ENCODE results near the gene MARK2.

MARK2 gene

DNA sequence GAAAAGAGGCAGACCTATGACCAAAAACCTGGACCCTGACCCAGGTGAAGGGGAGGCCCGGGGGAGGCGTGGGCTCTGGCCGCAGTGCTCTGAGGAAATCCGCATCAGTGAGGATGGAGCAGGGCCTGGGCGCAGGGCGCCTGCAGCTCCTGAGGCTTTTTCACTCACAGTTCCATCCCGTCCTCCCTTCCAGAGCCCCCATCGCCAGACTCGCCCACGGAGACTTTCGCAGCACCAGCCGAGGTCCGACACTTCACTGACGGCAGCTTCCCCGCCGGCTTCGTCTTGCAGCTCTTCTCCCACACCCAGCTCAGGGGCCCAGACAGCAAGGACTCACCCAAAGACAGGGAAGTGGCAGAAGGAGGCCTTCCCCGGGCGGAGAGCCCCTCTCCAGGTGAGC, 20.3 kb upstream of the MARK2 start:
- ATAC-seq, result no peak
- TF ChIP-seq ZNF70 (CRISPR knock-in tag; IDR thresholded peaks at IDR 0.05) (no peak), ZFP30 (CRISPR knock-in tag; IDR thresholded peaks at IDR 0.05) (no peak), RARB (CRISPR knock-in tag; IDR thresholded peaks at IDR 0.05) (no peak), ZNF8 (CRISPR knock-in tag; IDR thresholded peaks at IDR 0.05) (no peak), GLIS3 (CRISPR knock-in tag; IDR thresholded peaks at IDR 0.05) (no peak), ARNTL (CRISPR knock-in tag; IDR thresholded peaks at IDR 0.05; ENCODE audit: borderline replicate concordance, low read depth) (no peak), BACH2 (CRISPR knock-in tag; IDR thresholded peaks at IDR 0.05; ENCODE audit: borderline replicate concordance) (no peak), ZNF565 (CRISPR knock-in tag; conservative IDR thresholded peaks at IDR 0.05; ENCODE audit: low read depth) (no peak), OSR1 (CRISPR knock-in tag; IDR thresholded peaks at IDR 0.05) (no peak)
- TF ChIP-seq, protein P1, sequence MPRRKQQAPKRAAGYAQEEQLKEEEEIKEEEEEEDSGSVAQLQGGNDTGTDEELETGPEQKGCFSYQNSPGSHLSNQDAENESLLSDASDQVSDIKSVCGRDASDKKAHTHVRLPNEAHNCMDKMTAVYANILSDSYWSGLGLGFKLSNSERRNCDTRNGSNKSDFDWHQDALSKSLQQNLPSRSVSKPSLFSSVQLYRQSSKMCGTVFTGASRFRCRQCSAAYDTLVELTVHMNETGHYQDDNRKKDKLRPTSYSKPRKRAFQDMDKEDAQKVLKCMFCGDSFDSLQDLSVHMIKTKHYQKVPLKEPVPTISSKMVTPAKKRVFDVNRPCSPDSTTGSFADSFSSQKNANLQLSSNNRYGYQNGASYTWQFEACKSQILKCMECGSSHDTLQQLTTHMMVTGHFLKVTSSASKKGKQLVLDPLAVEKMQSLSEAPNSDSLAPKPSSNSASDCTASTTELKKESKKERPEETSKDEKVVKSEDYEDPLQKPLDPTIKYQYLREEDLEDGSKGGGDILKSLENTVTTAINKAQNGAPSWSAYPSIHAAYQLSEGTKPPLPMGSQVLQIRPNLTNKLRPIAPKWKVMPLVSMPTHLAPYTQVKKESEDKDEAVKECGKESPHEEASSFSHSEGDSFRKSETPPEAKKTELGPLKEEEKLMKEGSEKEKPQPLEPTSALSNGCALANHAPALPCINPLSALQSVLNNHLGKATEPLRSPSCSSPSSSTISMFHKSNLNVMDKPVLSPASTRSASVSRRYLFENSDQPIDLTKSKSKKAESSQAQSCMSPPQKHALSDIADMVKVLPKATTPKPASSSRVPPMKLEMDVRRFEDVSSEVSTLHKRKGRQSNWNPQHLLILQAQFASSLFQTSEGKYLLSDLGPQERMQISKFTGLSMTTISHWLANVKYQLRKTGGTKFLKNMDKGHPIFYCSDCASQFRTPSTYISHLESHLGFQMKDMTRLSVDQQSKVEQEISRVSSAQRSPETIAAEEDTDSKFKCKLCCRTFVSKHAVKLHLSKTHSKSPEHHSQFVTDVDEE (CRISPR knock-in tag; IDR thresholded peaks at IDR 0.05), result no peak
- TF ChIP-seq, protein P2, sequence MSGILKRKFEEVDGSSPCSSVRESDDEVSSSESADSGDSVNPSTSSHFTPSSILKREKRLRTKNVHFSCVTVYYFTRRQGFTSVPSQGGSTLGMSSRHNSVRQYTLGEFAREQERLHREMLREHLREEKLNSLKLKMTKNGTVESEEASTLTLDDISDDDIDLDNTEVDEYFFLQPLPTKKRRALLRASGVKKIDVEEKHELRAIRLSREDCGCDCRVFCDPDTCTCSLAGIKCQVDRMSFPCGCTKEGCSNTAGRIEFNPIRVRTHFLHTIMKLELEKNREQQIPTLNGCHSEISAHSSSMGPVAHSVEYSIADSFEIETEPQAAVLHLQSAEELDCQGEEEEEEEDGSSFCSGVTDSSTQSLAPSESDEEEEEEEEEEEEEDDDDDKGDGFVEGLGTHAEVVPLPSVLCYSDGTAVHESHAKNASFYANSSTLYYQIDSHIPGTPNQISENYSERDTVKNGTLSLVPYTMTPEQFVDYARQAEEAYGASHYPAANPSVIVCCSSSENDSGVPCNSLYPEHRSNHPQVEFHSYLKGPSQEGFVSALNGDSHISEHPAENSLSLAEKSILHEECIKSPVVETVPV (CRISPR knock-in tag; IDR thresholded peaks at IDR 0.05), result no peak
- TF ChIP-seq, protein P3, sequence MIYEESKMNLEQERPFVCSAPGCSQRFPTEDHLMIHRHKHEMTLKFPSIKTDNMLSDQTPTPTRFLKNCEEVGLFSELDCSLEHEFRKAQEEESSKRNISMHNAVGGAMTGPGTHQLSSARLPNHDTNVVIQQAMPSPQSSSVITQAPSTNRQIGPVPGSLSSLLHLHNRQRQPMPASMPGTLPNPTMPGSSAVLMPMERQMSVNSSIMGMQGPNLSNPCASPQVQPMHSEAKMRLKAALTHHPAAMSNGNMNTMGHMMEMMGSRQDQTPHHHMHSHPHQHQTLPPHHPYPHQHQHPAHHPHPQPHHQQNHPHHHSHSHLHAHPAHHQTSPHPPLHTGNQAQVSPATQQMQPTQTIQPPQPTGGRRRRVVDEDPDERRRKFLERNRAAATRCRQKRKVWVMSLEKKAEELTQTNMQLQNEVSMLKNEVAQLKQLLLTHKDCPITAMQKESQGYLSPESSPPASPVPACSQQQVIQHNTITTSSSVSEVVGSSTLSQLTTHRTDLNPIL (CRISPR knock-in tag; IDR thresholded peaks at IDR 0.05; ENCODE audit: low read depth), result no peak

DNA sequence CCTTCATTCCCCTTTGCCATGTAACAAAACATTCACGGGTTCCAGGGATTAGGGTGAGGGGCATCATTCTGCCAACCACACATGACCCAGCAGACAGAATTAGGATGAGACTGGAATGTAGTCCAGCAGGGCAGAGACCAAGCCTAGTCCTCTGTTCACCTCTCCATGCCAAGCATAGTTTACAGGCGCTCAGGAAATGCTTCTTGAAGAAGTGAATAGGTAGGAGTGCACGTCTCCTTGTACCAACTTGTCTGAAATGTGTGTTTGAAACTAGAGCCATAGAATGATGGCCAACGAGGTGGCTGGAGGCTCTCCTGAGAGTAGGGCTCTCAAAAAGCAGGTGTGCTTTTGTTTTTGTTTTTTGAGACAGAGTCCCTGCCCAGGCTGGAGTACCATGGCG, 17.5 kb upstream of the MARK2 start:
- ATAC-seq, result no peak
- TF ChIP-seq TOX (CRISPR knock-in tag; IDR thresholded peaks at IDR 0.05; ENCODE audit: borderline replicate concordance) (no peak), TCF4 (CRISPR knock-in tag; IDR thresholded peaks at IDR 0.05; ENCODE audit: borderline replicate concordance) (no peak), PPARA (CRISPR knock-in tag; IDR thresholded peaks at IDR 0.05; ENCODE audit: borderline replicate concordance) (no peak), ZC3H10 (CRISPR knock-in tag; IDR thresholded peaks at IDR 0.05) (no peak), ZNF8 (CRISPR knock-in tag; IDR thresholded peaks at IDR 0.05) (no peak), ARNTL (CRISPR knock-in tag; IDR thresholded peaks at IDR 0.05; ENCODE audit: borderline replicate concordance, low read depth) (no peak), CSDC2 (CRISPR knock-in tag; IDR thresholded peaks at IDR 0.05) (no peak)
- TF ChIP-seq, protein P2 (CRISPR knock-in tag; IDR thresholded peaks at IDR 0.05), result no peak
- TF ChIP-seq, protein P3 (CRISPR knock-in tag; IDR thresholded peaks at IDR 0.05; ENCODE audit: low read depth), result no peak
- TF ChIP-seq, protein P1 (CRISPR knock-in tag; IDR thresholded peaks at IDR 0.05), result no peak
- TF ChIP-seq, protein P4, sequence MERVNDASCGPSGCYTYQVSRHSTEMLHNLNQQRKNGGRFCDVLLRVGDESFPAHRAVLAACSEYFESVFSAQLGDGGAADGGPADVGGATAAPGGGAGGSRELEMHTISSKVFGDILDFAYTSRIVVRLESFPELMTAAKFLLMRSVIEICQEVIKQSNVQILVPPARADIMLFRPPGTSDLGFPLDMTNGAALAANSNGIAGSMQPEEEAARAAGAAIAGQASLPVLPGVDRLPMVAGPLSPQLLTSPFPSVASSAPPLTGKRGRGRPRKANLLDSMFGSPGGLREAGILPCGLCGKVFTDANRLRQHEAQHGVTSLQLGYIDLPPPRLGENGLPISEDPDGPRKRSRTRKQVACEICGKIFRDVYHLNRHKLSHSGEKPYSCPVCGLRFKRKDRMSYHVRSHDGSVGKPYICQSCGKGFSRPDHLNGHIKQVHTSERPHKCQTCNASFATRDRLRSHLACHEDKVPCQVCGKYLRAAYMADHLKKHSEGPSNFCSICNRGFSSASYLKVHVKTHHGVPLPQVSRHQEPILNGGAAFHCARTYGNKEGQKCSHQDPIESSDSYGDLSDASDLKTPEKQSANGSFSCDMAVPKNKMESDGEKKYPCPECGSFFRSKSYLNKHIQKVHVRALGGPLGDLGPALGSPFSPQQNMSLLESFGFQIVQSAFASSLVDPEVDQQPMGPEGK (CRISPR knock-in tag; IDR thresholded peaks at IDR 0.05; ENCODE audit: borderline replicate concordance), result no peak
